SK-N-SH treated with all-trans-retinoic acid at 6 μM for 48 hours (cell line): ENCODE results near the gene RPS19.

Experiments used
- ATAC-seq: fragments of 200-7000 bp; cut with Tn5 transposase; 3 replicates; pipeline ENCODE4 v1.9.1; 2020; ENCODE audit warnings: mild to moderate bottlenecking, moderate library complexity
- ARNTL ChIP-seq: fragments of 450-650 bp; formaldehyde crosslinking; IDR thresholded peaks from 2 replicates; pipeline ENCODE4 v1.5.0; 2020; ENCODE audit warnings: low read depth, mild to moderate bottlenecking, moderate library complexity, borderline replicate concordance
- BACH2 ChIP-seq: fragments of 250-450 bp; sonication (Bioruptor Pico); IDR thresholded peaks from 2 replicates; pipeline ENCODE4 v1.9.0; 2021; ENCODE audit warnings: mild to moderate bottlenecking, borderline replicate concordance
- CREB5 ChIP-seq: fragments of 250-450 bp; sonication (Bioruptor Pico); IDR thresholded peaks from 2 replicates; pipeline ENCODE4 v1.5.1; 2020; ENCODE audit warnings: low read depth, mild to moderate bottlenecking, moderate library complexity
- CSDC2 ChIP-seq: fragments of 250-450 bp; sonication (Bioruptor Pico); IDR thresholded peaks from 2 replicates; pipeline ENCODE4 v1.5.0; 2020; ENCODE audit warnings: mild to moderate bottlenecking, moderate library complexity
- CSRNP3 ChIP-seq: fragments of 250-450 bp; sonication (Bioruptor Pico); IDR thresholded peaks from 2 replicates; pipeline ENCODE4 v1.5.1; 2021; ENCODE audit warnings: mild to moderate bottlenecking, moderate library complexity
- ESRRG ChIP-seq: fragments of 250-450 bp; sonication (Bioruptor Pico); IDR thresholded peaks from 2 replicates; pipeline ENCODE4 v1.6.1; 2021; ENCODE audit warnings: mild to moderate bottlenecking
- GLIS3 ChIP-seq: fragments of 250-450 bp; sonication (Bioruptor Pico); IDR thresholded peaks from 2 replicates; pipeline ENCODE4 v1.5.0; 2020; ENCODE audit warnings: mild to moderate bottlenecking, moderate library complexity
- ISL1 ChIP-seq: fragments of 250-450 bp; sonication (Bioruptor Pico); IDR thresholded peaks from 2 replicates; pipeline ENCODE4 v2.1.2; 2022; ENCODE audit warnings: mild to moderate bottlenecking, moderate library complexity
- OSR1 ChIP-seq: fragments of 250-450 bp; sonication (Bioruptor Pico); IDR thresholded peaks from 2 replicates; pipeline ENCODE4 v1.8.0; 2022; ENCODE audit warnings: moderate library complexity, mild to moderate bottlenecking, inconsistent platforms
- PATZ1 ChIP-seq: fragments of 250-450 bp; sonication (Bioruptor Pico); IDR thresholded peaks from 2 replicates; pipeline ENCODE4 v1.8.0; 2020; ENCODE audit warnings: mild to moderate bottlenecking, moderate library complexity, borderline replicate concordance
- PPARA ChIP-seq: fragments of 250-450 bp; sonication (Bioruptor Pico); IDR thresholded peaks from 2 replicates; pipeline ENCODE4 v1.5.0; 2020; ENCODE audit warnings: mild to moderate bottlenecking, borderline replicate concordance
- RARB ChIP-seq: fragments of 250-450 bp; sonication (Bioruptor Pico); IDR thresholded peaks from 2 replicates; pipeline ENCODE4 v1.8.0; 2021; ENCODE audit warnings: mild to moderate bottlenecking, moderate library complexity
- SNAI2 ChIP-seq: fragments of 250-450 bp; sonication (Bioruptor Pico); IDR thresholded peaks from 2 replicates; pipeline ENCODE4 v1.5.0; 2020; ENCODE audit warnings: mild to moderate bottlenecking, moderate library complexity
- TOX ChIP-seq: fragments of 250-450 bp; sonication (Bioruptor Pico); IDR thresholded peaks from 2 replicates; pipeline ENCODE4 v1.8.0; 2021; ENCODE audit warnings: mild to moderate bottlenecking, moderate library complexity, borderline replicate concordance
- TSHZ2 ChIP-seq: fragments of 250-450 bp; sonication (Bioruptor Pico); IDR thresholded peaks from 2 replicates; pipeline ENCODE4 v1.5.0; 2020; ENCODE audit warnings: mild to moderate bottlenecking, moderate library complexity
- ZC3H10 ChIP-seq: fragments of 250-450 bp; sonication (Bioruptor Pico); IDR thresholded peaks from 2 replicates; pipeline ENCODE4 v1.5.1; 2021; ENCODE audit warnings: mild to moderate bottlenecking, moderate library complexity
- ZFP3 ChIP-seq: fragments of 250-450 bp; sonication (Bioruptor Pico); IDR thresholded peaks from 2 replicates; pipeline ENCODE4 v1.5.0; 2020; ENCODE audit warnings: mild to moderate bottlenecking, moderate library complexity
- ZFP30 ChIP-seq: fragments of 450-650 bp; formaldehyde crosslinking; IDR thresholded peaks from 2 replicates; pipeline ENCODE4 v1.5.0; 2022; ENCODE audit warnings: mild to moderate bottlenecking, moderate library complexity
- ZNF565 ChIP-seq: fragments of 450-650 bp; formaldehyde crosslinking; conservative IDR thresholded peaks from 2 replicates; pipeline ENCODE4 v1.5.0; 2020; ENCODE audit warnings: low read depth, mild to moderate bottlenecking, moderate library complexity
- ZNF70 ChIP-seq: fragments of 450-650 bp; formaldehyde crosslinking; IDR thresholded peaks from 2 replicates; pipeline ENCODE4 v1.5.0; 2020; ENCODE audit warnings: mild to moderate bottlenecking, moderate library complexity
- ZNF8 ChIP-seq: fragments of 450-650 bp; formaldehyde crosslinking; IDR thresholded peaks from 2 replicates; pipeline ENCODE4 v1.5.0; 2020; ENCODE audit warnings: mild to moderate bottlenecking, moderate library complexity

The RPS19 gene

GRCh38 chr19:41897820-41898219 lies 37.8 kb downstream of the RPS19 start (continued):
- TF ChIP-seq PATZ1 (CRISPR knock-in tag) (no peak), CSDC2 (CRISPR knock-in tag) (no peak), ZNF565 (no peak)

- TF ChIP-seq GLIS3 (CRISPR knock-in tag), result no peak
- no peak for TF ChIP-seq CSDC2 (CRISPR knock-in tag)
- ATAC-seq, result no peak
These were observed 38.2 kb downstream of the RPS19 start for GRCh38 chr19:41898235-41898634.

GRCh38 chr19:41901707-41902360 lies 41.8 kb downstream of the RPS19 start:
- ATAC-seq, result no peak
- TF ChIP-seq ZNF8 (CRISPR knock-in tag), result no peak
- no peak for TF ChIP-seq ZFP30 (CRISPR knock-in tag)
- no peak for TF ChIP-seq ZNF565
- TF ChIP-seq ESRRG (CRISPR knock-in tag), result no peak
- TF ChIP-seq OSR1 (CRISPR knock-in tag), result no peak
- no peak for TF ChIP-seq CSDC2 (CRISPR knock-in tag)
- TF ChIP-seq BACH2 (CRISPR knock-in tag), result no peak
- no peak for TF ChIP-seq SNAI2 (CRISPR knock-in tag)
- TF ChIP-seq, all 23 proteins: peak for 0

- TF ChIP-seq ZFP3 (CRISPR knock-in tag) (no peak), CSDC2 (CRISPR knock-in tag) (no peak), TOX (no peak), ZNF565 (no peak), ZNF8 (CRISPR knock-in tag) (no peak), ZNF70 (CRISPR knock-in tag) (no peak), GLIS3 (CRISPR knock-in tag) (no peak), OSR1 (CRISPR knock-in tag) (no peak), BACH2 (CRISPR knock-in tag) (no peak), ARNTL (CRISPR knock-in tag) (no peak), CREB5 (CRISPR knock-in tag) (no peak), ISL1 (no peak), TSHZ2 (CRISPR knock-in tag) (no peak), RARB (CRISPR knock-in tag) (no peak)
- ATAC-seq, result no peak
These were observed 42.5 kb downstream of the RPS19 start for GRCh38 chr19:41902594-41902993.

GRCh38 chr19:41903193-41903953 lies 43.3 kb downstream of the RPS19 start:
- ATAC-seq, result no peak
- no peak for TF ChIP-seq CSRNP3
- no peak for TF ChIP-seq ZC3H10 (CRISPR knock-in tag)
- TF ChIP-seq TOX, result no peak
- TF ChIP-seq ARNTL (CRISPR knock-in tag), result no peak
- TF ChIP-seq PPARA (CRISPR knock-in tag), result no peak
- TF ChIP-seq CREB5 (CRISPR knock-in tag), result no peak
- no peak for TF ChIP-seq RARB (CRISPR knock-in tag)
- TF ChIP-seq ESRRG (CRISPR knock-in tag), result no peak
- no peak for TF ChIP-seq ZFP30 (CRISPR knock-in tag)
- no peak for TF ChIP-seq ISL1
- no peak for TF ChIP-seq ZNF565
- TF ChIP-seq TSHZ2 (CRISPR knock-in tag), result no peak
- no peak for TF ChIP-seq OSR1 (CRISPR knock-in tag)
